ENCODE data around the gene IL17RA. TPM values are rescaled to one million over a fixed set of nuclear protein-coding genes. Genes with fewer than 3 reads are reported as not detected.

IL17RA gene
- total and polyA plus RNA-seq, 2 donors (not counting 3 experiments of a cell fraction or from before 2014, with no cell fraction given) = 13.0 to 19.3 TPM

DNA sequence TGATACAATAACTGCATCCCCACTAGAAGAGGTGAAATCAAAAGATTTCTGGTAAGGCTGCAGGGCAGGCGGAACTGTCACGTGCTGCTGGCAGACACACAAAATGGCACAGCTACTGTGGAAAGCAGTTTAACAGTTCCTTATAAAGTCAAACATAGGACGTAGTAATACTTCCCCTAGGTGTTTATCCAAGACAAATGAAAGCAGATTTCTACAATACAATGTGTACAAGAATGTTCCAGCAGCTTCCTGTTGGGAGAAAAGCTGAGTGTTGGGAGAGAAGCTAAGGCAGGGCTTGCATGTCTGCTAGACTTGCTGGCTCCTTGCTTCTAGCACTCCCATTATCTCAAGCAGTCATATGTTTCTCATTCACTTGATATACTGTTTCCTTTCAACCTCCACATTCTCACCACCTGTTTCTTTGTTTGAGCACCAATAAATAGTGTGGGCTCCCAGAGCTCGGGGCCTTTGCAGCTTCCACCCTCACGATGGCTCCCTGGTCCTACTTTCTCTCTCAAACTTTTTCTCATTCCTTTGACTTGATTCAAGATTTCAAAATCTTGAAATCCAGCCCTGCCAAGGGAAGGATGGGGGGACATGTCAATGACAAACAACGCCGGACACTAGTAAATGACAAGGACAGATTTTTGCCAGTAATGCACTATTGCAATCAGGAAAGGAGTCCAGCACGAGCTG is 21.2 kb upstream of the IL17RA start:
- H4K20me1 ChIP-seq (replicated peaks; ENCODE audit: control insufficient read depth, extremely low read depth, insufficient read depth, low read length) = no peaks in the 10 kb centered on the region
- H3K27ac ChIP-seq (ENCODE audit: insufficient read depth, low read depth, low read length) = peak overlapping the region; percentile 92
- dilution Hi-C loops (cut with MboI; ENCODE audit: extremely low pct_ligation_motif_present, low sequenced_read_pairs) = no loop called here
- FAIRE-seq (peak; percentile 96), DNase-seq (ENCODE audit: low read depth, low spot score) (peak; percentile 95)
- peaks cover 33% of the 10 kb centered on the region for H3K4me1 ChIP-seq (ENCODE audit: control insufficient read depth, extremely low read depth, insufficient read depth, low read length)
- BruUV-seq (replicated peaks) = no TSS peak
- CTCF ChIA-PET = interaction anchor here (0.5 to 2.2 kb wide), 8 partner anchors 8 to 1086 kb away, joined by 3 to 25 read pairs (median 6); partner anchors contain the start of gene USP18
- intact Hi-C loops (cut with micrococcal nuclease) = loop anchor here (1.0 kb wide), 2 partner anchors 21 to 108 kb away; partner anchors contain the start of gene IL17RA
- peak overlapping the region in 1 of 3 experiments; percentile 19 for H3K4me3 ChIP-seq (replicated peaks in 1 of 3; ENCODE audit: insufficient read depth in 1 of 3, low read depth in 1 of 3, low read length in 3 of 3)
- no peaks in the 10 kb centered on the region for H3K9me1 ChIP-seq (replicated peaks; ENCODE audit: control insufficient read depth, extremely low read depth, insufficient read depth, low read length)
- TF ChIP-seq, protein P1, sequence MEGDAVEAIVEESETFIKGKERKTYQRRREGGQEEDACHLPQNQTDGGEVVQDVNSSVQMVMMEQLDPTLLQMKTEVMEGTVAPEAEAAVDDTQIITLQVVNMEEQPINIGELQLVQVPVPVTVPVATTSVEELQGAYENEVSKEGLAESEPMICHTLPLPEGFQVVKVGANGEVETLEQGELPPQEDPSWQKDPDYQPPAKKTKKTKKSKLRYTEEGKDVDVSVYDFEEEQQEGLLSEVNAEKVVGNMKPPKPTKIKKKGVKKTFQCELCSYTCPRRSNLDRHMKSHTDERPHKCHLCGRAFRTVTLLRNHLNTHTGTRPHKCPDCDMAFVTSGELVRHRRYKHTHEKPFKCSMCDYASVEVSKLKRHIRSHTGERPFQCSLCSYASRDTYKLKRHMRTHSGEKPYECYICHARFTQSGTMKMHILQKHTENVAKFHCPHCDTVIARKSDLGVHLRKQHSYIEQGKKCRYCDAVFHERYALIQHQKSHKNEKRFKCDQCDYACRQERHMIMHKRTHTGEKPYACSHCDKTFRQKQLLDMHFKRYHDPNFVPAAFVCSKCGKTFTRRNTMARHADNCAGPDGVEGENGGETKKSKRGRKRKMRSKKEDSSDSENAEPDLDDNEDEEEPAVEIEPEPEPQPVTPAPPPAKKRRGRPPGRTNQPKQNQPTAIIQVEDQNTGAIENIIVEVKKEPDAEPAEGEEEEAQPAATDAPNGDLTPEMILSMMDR (IDR thresholded peaks at IDR 0.05; ENCODE audit: extremely low read depth in 1 of 2, insufficient read depth in 1 of 2, low read depth in 1 of 2, low read length in 2 of 2) = no peak
- TF ChIP-seq, protein P2, sequence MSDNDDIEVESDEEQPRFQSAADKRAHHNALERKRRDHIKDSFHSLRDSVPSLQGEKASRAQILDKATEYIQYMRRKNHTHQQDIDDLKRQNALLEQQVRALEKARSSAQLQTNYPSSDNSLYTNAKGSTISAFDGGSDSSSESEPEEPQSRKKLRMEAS (IDR thresholded peaks at IDR 0.05; ENCODE audit: insufficient read depth, insufficient read length) = peak; percentile 92
- TF ChIP-seq MYC (IDR thresholded peaks at IDR 0.05; ENCODE audit: low read depth, low read length) = no peak
- peak; percentile 56 for TF ChIP-seq POLR2AphosphoS5 (IDR thresholded peaks at IDR 0.05; ENCODE audit: insufficient read depth, low read depth, low read length)
- no peak for TF ChIP-seq EZH2 (IDR thresholded peaks at IDR 0.05; ENCODE audit: borderline replicate concordance, low read depth, low read length, severe bottlenecking)
- TF ChIP-seq POLR2A (IDR thresholded peaks at IDR 0.05; ENCODE audit: low read depth, low read length) = peak; percentile 34
- no peak for TF ChIP-seq FOS (IDR thresholded peaks at IDR 0.05; ENCODE audit: borderline replicate concordance, insufficient read depth, low read length)
- peak; percentile 39 for TF ChIP-seq JUN (IDR thresholded peaks at IDR 0.05; ENCODE audit: borderline replicate concordance, insufficient read depth, insufficient read length, low read depth)
- TF ChIP-seq GATA2 (IDR thresholded peaks at IDR 0.05; ENCODE audit: insufficient read depth, insufficient read length, low read depth, low read length) = no peak
- POLR2A ChIA-PET = interaction anchor here (1.0 kb wide), 2 partner anchors 108 to 343 kb away, joined by 3 read pairs; no protein-coding TSS in a partner anchor
- no peaks in the 10 kb centered on the region for H3K79me2 ChIP-seq (ENCODE audit: control insufficient read depth, insufficient read depth, low read length)
- H3K36me3 ChIP-seq (ENCODE audit: control insufficient read depth in 2 of 2, extremely low read depth in 1 of 2, insufficient read depth in 2 of 2, low read length in 2 of 2) = no peaks in the 10 kb centered on the region
- H3K4me2 ChIP-seq (ENCODE audit: insufficient read depth, low read length) = peak overlapping the region; percentile 77
- no peaks in the 10 kb centered on the region for H3K9me3 ChIP-seq (replicated peaks; ENCODE audit: control insufficient read depth, insufficient read depth, low read length)
- peak overlapping the region; percentile 75 for H3K9ac ChIP-seq (replicated peaks; ENCODE audit: extremely low read depth, insufficient read depth, low read length)
- peak overlapping the region; percentile 87 for H2AFZ ChIP-seq (ENCODE audit: low read depth, low read length)
- H3K27me3 ChIP-seq (ENCODE audit: control insufficient read depth in 2 of 2, insufficient read depth in 2 of 2, low read length in 2 of 2) = peaks cover 0 to 8% of the 10 kb centered on the region in 2 experiments
